Left ventricle myocardium superior (tissue), 1 donor: Measurements from ENCODE around the gene NEU4. TPM values are rescaled to one million over a fixed set of nuclear protein-coding genes. Genes with fewer than 3 reads are reported as not detected.
A peak's percentile ranks its signal among the peaks of the same experiment; 100 is the strongest.

Experiments used
- ATAC-seq: fragments of 200-7000 bp; cut with Tn5 transposase; one replicate; pipeline ENCODE4 v1.9.1; 2020; ENCODE audit warnings: mild to moderate bottlenecking, moderate library complexity
- DNase-seq: peaks from one replicate; pipeline ENCODE4 v3.0.0-alpha.2; 2020
- intact Hi-C: fragments of 100-400 bp; cut with micrococcal nuclease; formaldehyde crosslinking; loops from one replicate; pipeline ENCODE4 v1.11.0; 2022
- total RNA-seq: library from RNA; stranded (reverse); fragmentation: NEBNext Ultra II Directional; extraction: Animal tissue kit (Norgen Biotek cat#: 25700); gene quantifications from one replicate; pipeline ENCODE4 v1.2.1, GENCODE V29; 2021
- donor health status: DM: no; HTN: yes; CAD: no; lungs with severe emphysema.

NEU4 gene
- total RNA-seq, 1 donor from 2014 or later = 0.52 TPM

DNA sequence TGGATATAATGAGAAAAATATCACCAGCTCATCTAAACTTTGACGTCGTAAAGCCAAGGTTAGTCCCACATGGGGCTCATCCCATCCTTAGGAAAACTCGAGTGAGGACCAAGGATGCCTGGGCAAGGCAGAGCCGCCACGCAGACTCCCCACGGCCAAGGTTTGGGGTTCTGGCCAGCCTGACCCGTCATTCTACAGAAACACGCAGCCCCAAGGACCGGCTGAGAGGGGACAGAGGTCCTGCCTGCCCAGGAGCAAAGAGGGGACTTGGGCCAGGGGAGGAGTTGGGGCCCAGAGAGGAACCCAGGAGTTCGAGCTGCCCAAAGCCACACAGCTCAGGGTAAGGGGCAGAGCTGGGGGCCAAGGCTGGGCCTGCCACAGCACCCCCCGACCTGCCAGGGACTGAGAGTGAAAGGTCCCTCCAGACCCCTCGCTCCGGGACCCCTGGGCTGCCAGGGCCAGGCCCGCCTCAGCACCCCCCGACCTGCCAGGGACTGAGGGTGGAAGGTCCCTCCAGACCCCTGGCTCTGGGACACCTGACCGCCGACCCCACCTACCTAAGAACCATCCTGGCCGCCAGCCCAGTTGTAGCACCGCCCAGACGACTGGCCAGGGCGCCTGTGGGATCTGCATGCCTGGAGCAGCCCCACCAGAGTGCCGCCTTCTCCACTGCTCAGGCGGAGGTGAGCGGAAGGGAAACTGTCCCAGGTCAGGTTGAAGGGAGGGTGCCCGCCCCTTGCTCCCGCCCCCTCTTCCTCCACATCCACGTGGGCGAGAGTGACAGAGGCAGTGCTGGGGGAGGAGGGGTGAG is 49.4 kb downstream of the NEU4 start, which contains the start of gene PDCD1:
TSS of gene PDCD1 (minus strand) at position 689 of the 811 bp plus-strand sequence. CDS start at position 633, 56 bp downstream.
- ATAC-seq = peak; percentile 17
- DNase-seq = peak; percentile 56

DNA sequence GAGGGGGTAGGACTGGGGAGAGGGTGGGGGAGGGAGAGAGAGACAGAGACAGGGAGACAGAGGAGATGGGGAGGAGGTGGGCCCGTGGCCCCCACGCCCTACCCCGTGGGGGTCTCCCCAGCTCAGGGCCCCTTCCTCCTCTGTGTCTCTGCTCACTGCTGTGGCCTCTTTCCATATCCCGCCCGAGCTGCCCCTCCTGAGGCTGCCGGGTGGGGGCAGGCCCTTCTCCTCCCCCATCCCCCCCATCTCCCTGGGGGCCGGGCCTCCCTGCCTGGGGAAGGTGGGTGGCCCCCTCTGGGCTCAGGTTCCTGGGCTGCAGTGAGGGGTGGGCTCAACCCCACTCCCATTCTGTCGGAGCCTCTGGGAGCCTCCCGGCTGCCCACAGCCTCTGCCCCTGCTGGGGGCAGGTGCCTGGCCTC is 50.0 kb downstream of the NEU4 start:
- DNase-seq = no peak
- ATAC-seq = no peak
- intact Hi-C loops = no loop called here

More for the DNA sequence above, 49.4 kb downstream of the NEU4 start, which contains the start of gene PDCD1:
- intact Hi-C loops = no loop called here

DNA sequence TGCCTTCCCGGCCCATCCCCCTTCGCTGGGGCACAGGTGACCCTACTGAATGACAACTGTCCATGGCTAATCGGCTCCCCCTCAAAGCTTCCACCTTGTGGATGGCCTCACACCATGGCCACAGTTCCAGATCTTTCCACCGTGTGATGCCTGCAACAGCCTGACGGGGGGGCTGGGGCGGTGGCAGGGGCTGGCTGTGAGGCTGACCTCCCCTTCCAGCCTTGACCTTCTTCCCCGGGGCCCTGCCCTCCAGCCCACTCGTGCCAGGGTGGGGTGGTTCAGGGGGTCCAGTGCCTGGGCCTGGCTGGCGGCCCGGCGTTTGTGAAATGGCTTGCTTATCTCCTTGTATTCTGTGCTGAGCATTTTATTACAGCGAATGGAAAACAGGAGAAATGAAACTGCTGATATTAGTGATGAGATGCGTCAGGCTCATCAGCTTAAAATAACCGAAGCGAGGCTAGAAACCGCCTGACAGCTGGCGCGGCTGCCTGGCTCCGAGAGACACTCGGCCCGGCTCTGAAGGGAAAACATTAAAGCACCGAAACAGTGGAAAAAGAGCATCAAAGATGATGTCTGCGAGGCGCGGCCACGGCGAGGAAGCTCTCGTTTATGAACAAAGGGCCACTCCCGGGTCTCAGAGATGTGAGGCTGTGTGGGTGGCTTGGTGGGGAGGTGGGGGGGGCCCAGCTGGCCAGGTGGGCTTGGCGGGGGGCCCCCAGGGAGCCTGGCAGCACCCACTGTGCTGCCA is 50.6 kb downstream of the NEU4 start:
- DNase-seq (peak; percentile 77), ATAC-seq (peak; percentile 77)
- intact Hi-C loops = no loop called here

- peak; percentile 63 for ATAC-seq
- peak; percentile 52 for DNase-seq
- intact Hi-C loops = no loop called here
Measured at GRCh38 chr2:241860184-241861078, 51.4 kb downstream of the NEU4 start.

DNA sequence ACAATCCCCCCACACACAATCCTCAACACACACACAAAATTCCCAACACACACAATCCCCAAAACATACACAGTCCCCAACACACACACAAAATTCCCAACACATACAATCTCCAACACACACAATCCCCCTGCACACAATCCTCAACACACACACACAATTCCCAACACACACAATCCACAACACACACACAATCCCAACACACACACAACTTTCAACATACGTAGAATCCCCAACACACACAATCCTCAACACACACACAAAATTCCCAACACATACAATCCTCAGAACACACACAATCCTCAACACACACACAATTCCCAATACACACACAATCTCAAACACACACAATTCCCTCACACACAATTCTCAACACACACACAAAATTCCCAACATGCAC is 52.3 kb downstream of the NEU4 start:
- intact Hi-C loops = no loop called here
- no peak for DNase-seq

GRCh38 chr2:241862093-241862492 is 53.1 kb downstream of the NEU4 start:
- DNase-seq = peak; percentile 20
- intact Hi-C loops = no loop called here
- ATAC-seq = no peak

More for the DNA sequence above, 52.3 kb downstream of the NEU4 start:
- ATAC-seq = no peak

- no peak for ATAC-seq
- intact Hi-C loops = no loop called here
- DNase-seq = peak; percentile 19
Measured at GRCh38 chr2:241862775-241863535, 54.0 kb downstream of the NEU4 start.

- intact Hi-C loops = no loop called here
- no peak for ATAC-seq
Measured at GRCh38 chr2:241863536-241863954, 54.6 kb downstream of the NEU4 start.

GRCh38 chr2:241864168-241864849 is 55.3 kb downstream of the NEU4 start:
- no peak for ATAC-seq
- intact Hi-C loops = no loop called here
- no peak for DNase-seq

More at GRCh38 chr2:241863536-241863954, 54.6 kb downstream of the NEU4 start:
- peak; percentile 56 for DNase-seq

DNA sequence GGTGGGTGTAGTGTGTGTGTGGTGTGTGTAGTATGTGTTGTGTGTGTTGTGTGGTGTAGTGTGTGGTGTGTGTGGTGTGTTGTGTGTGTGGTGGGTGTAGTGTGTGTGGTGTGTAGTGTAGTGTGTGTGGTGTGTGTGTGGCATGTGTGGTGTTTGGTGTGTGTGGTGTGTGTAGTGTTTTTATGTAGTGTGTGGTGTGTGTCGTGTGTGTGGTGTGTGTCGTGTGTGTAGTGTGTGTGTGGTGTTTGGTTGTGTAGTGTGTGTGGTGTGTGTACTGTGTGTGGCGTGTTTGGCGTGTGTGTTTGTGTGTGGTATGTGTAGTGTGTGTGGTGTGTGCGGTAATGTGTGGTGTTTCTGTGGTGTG is 55.8 kb downstream of the NEU4 start:
- DNase-seq (no peak), ATAC-seq (no peak)
- intact Hi-C loops = no loop called here

GRCh38 chr2:241865416-241865956 is 56.5 kb downstream of the NEU4 start:
- intact Hi-C loops = no loop called here
- ATAC-seq (no peak), DNase-seq (peak; percentile 13)

DNA sequence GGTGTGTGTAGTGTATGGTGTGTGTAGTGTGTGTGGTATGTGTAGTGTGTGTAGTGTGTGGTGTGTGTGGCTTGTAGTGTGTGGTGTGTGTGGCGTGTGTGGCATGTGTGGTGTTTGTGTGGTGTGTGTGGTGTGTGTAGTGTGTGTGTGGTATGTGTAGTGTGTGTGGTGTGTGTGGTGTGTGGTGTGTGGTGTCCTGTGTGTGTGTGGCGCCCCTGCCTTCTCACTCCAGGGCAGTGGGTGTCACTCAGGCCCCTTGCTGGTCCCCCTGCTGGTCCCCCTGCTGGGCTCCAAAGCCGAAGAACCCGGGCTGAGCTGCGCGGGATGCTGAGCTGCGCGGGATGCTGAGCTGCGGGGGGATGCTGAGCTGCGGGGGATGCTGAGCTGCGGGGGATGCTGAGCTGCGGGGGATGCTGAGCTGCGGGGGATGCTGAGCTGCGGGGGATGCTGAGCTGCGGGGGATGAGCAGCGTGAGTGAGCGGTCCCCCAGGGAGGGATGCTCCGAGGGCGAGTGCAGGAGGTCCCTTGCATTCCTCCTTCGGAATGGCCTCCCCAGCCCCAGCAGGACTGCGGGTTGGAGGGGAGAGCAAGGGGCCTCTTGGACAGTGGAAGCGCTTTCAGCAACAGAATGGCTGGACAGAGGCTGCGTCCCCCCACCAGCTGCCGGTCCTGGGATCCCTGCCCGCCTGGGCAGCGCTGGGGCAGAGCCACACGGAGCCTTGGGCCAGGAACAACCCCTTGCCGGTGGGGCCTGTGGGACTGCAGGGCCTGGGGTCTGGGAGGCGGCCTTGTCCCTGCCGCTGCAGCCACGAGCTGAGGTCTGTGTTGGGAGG is 57.2 kb downstream of the NEU4 start:
- DNase-seq (peak; percentile 23), ATAC-seq (no peak)
- intact Hi-C loops = no loop called here

Other genes starting within 250 kb of the NEU4 start
- 84.5 TPM for gene THAP4, start 172.0 kb upstream of the NEU4 start, total RNA-seq
- 42.3 TPM for gene ATG4B, start 171.5 kb upstream of the NEU4 start, total RNA-seq
- gene DTYMK, start 122.4 kb upstream of the NEU4 start, total RNA-seq = 10.5 TPM
- gene ING5, start 107.2 kb upstream of the NEU4 start, total RNA-seq = 16.0 TPM
- 19.2 TPM for gene D2HGDH, start 74.6 kb upstream of the NEU4 start, total RNA-seq
- gene GAL3ST2, start 32.4 kb upstream of the NEU4 start, total RNA-seq = not detected
- 1.4 TPM for gene PDCD1, start 49.7 kb downstream of the NEU4 start, total RNA-seq
- not detected for gene RTP5, start 60.5 kb downstream of the NEU4 start, total RNA-seq